HepG2 (cell line): ENCODE results near the gene TRAF4. TPM values are rescaled to one million over a fixed set of nuclear protein-coding genes. Genes with fewer than 3 reads are reported as not detected.

Experiments
- ATF3 ChIP-seq: sonication (generic); formaldehyde crosslinking; IDR thresholded peaks from 2 replicates; pipeline ENCODE4 v1.4.0; 2020; ENCODE audit warnings: missing genetic modification reagents
- CENPT ChIP-seq: sonication (generic); formaldehyde crosslinking; IDR thresholded peaks from 2 replicates; pipeline ENCODE4 v1.8.0; 2022; ENCODE audit warnings: low read depth, mild to moderate bottlenecking, moderate library complexity, missing genetic modification reagents
- HDAC1 ChIP-seq: sonication (generic); formaldehyde crosslinking; IDR thresholded peaks from 2 replicates; pipeline ENCODE4 v1.5.1; 2020; ENCODE audit warnings: mild to moderate bottlenecking, missing genetic modification reagents
- HOXA5 ChIP-seq: sonication (generic); formaldehyde crosslinking; IDR thresholded peaks from 2 replicates; pipeline ENCODE4 v1.4.0; 2020; ENCODE audit warnings: missing genetic modification reagents
- HOXA9 ChIP-seq: sonication (generic); formaldehyde crosslinking; IDR thresholded peaks from 2 replicates; pipeline ENCODE4 v1.8.1; 2022; ENCODE audit warnings: missing genetic modification reagents, mild to moderate bottlenecking, moderate library complexity, borderline replicate concordance
- MAF1 ChIP-seq: sonication (generic); formaldehyde crosslinking; IDR thresholded peaks from 2 replicates; pipeline ENCODE4 v1.5.0; 2020; ENCODE audit warnings: missing genetic modification reagents, borderline replicate concordance
- MED1 ChIP-seq: sonication (generic); formaldehyde crosslinking; IDR thresholded peaks from 2 replicates; pipeline ENCODE4 v1.4.0; 2020; ENCODE audit warnings: missing genetic modification reagents
- MTF1 ChIP-seq: sonication (generic); formaldehyde crosslinking; IDR thresholded peaks from 2 replicates; pipeline ENCODE4 v1.5.0; 2020; ENCODE audit warnings: missing genetic modification reagents
- NONO ChIP-seq, 2 experiments: fragments of 450-650 bp in 1 of 2; sonication (generic) in 1 of 2; formaldehyde crosslinking in 1 of 2; IDR thresholded peaks in 1 of 2; conservative IDR thresholded peaks in 1 of 2; 2 replicates each; pipeline versions ENCODE4 v1.6.1 to v1.8.0; 2017 to 2022; ENCODE audit warnings: mild to moderate bottlenecking in 1 of 2, missing genetic modification reagents in 1 of 2, moderate library complexity in 1 of 2
- RBAK ChIP-seq: sonication (generic); formaldehyde crosslinking; IDR thresholded peaks from 2 replicates; pipeline ENCODE4 v1.5.1; 2020; ENCODE audit warnings: mild to moderate bottlenecking, missing genetic modification reagents
- STAT6 ChIP-seq: sonication (generic); formaldehyde crosslinking; IDR thresholded peaks from 2 replicates; pipeline ENCODE4 v1.4.0; 2020; ENCODE audit warnings: missing genetic modification reagents, mild to moderate bottlenecking, borderline replicate concordance
- ZBTB34 ChIP-seq: sonication (generic); formaldehyde crosslinking; IDR thresholded peaks from 2 replicates; pipeline ENCODE4 v1.8.0; 2022; ENCODE audit warnings: mild to moderate bottlenecking, missing genetic modification reagents
- ZC3H4 ChIP-seq: sonication (generic); formaldehyde crosslinking; IDR thresholded peaks from 2 replicates; pipeline ENCODE4 v1.4.0; 2020; ENCODE audit warnings: missing genetic modification reagents, borderline replicate concordance
- ZIK1 ChIP-seq: sonication (generic); formaldehyde crosslinking; IDR thresholded peaks from 2 replicates; pipeline ENCODE4 v1.5.0; 2020; ENCODE audit warnings: mild to moderate bottlenecking, low read depth, missing genetic modification reagents, borderline replicate concordance
- ZNF142 ChIP-seq: sonication (generic); formaldehyde crosslinking; IDR thresholded peaks from 2 replicates; pipeline ENCODE4 v1.4.0; 2020; ENCODE audit warnings: missing genetic modification reagents
- ZNF383 ChIP-seq: sonication (generic); formaldehyde crosslinking; IDR thresholded peaks from 2 replicates; pipeline ENCODE4 v1.4.0; 2020; ENCODE audit warnings: missing genetic modification reagents, mild to moderate bottlenecking, borderline replicate concordance
- ZNF468 ChIP-seq: sonication (generic); formaldehyde crosslinking; IDR thresholded peaks from 2 replicates; pipeline ENCODE4 v1.8.0; 2022; ENCODE audit warnings: mild to moderate bottlenecking, moderate library complexity, missing genetic modification reagents
- ZNF747 ChIP-seq: sonication (generic); formaldehyde crosslinking; IDR thresholded peaks from 2 replicates; pipeline ENCODE4 v1.8.1; 2023; ENCODE audit warnings: missing genetic modification reagents, mild to moderate bottlenecking, borderline replicate concordance
- ZNF879 ChIP-seq: sonication (generic); formaldehyde crosslinking; IDR thresholded peaks from 2 replicates; pipeline ENCODE4 v1.8.1; 2023; ENCODE audit warnings: missing genetic modification reagents
- polyA plus RNA-seq, 8 experiments: library from polyadenylated mRNA; depleted of rRNA in 3 of 8; stranded (reverse) in 7 of 8; unstranded in 1 of 8; fragments of >200 nt; fragmentation: Illumina TruSeq in 4 of 8; extraction: Trizol in 4 of 8; gene quantifications; 2 replicates each; pipeline versions ENCODE4 v1.2.1 to v1.2.3, GENCODE V29; 2011 to 2016; ENCODE audit warnings: low read depth in 4 of 8, missing spikeins in 1 of 8, mixed read lengths in 1 of 8; ENCODE audit not compliant: insufficient read depth in 1 of 8
- total RNA-seq, 5 experiments: library from RNA; depleted of rRNA; stranded (reverse); fragments of >200 nt; fragmentation: Illumina TruSeq; extraction: Trizol; gene quantifications; 2 replicates each; pipeline ENCODE4 v1.2.3, GENCODE V29; 2016; ENCODE audit warnings: low read depth in 1 of 5

TRAF4 gene
- total and polyA plus RNA-seq, 2 of the 13 experiments (the other 11 are each of a cell fraction or from before 2014, with no cell fraction given), result 86.0 to 89.9 TPM

- TF ChIP-seq HOXA9 (CRISPR knock-in tag) (no peak), ZC3H4 (peak; percentile 93; the same call in 1 of the 2 replicates), MAF1 (CRISPR knock-in tag) (0 out of 2 replicates have a peak, but pooled peaks have one; percentile 56), NONO (IDR thresholded peaks at IDR 0.05) (no peak), NONO (CRISPR knock-in tag; conservative IDR thresholded peaks at IDR 0.05) (peak; percentile 83; the same call in 1 of the 2 replicates), MED1 (CRISPR knock-in tag) (peak; percentile 47), ZNF468 (no peak), CENPT (peak; percentile 94; the same call in 1 of the 2 replicates), MTF1 (CRISPR knock-in tag) (peak; percentile 37; the same call in 1 of the 2 replicates), ZNF383 (CRISPR knock-in tag) (no peak), ZBTB34 (CRISPR knock-in tag) (peak; percentile 64; the same call in 1 of the 2 replicates), HDAC1 (CRISPR knock-in tag) (no peak), RBAK (CRISPR knock-in tag) (no peak), ATF3 (CRISPR knock-in tag) (peak; percentile 35), ZIK1 (CRISPR knock-in tag) (no peak), ZNF879 (CRISPR knock-in tag) (peak; percentile 56; the same call in 1 of the 2 replicates), STAT6 (CRISPR knock-in tag) (peak; percentile 32), HOXA5 (CRISPR knock-in tag) (no peak; the same call in 1 of the 2 replicates), ZNF142 (CRISPR knock-in tag) (peak; percentile 26; the same call in 1 of the 2 replicates), ZNF747 (CRISPR knock-in tag) (no peak; the same call in 1 of the 2 replicates)
These were observed 18.1 kb upstream of the TRAF4 start (continued) for GRCh38 chr17:28725660-28726225.
